Stomach (tissue), 4 donors: ENCODE results near the gene BMP6.

Experiments
- POLR2A ChIP-seq, 4 donors: fragments of 450-650 bp; IDR thresholded peaks; one replicate each; pipeline ENCODE4 v1.6.1; 2016; ENCODE audit warnings: antibody characterized with exemption in 4 of 4, control low read depth in 2 of 4, mild to moderate bottlenecking in 1 of 4, moderate library complexity in 1 of 4
- TF ChIP-seq, protein P1 (sequence below), 7 experiments: fragments of 450-650 bp in 4 of 7; fragments of 200-600 bp in 3 of 7; sonication (generic) in 3 of 7; IDR thresholded peaks; one replicate each; pipeline ENCODE4 v1.5.1; 2016 to 2019; ENCODE audit warnings: antibody characterized with exemption in 7 of 7, control low read depth in 2 of 7, mild to moderate bottlenecking in 1 of 7

- TF ChIP-seq, protein P1, sequence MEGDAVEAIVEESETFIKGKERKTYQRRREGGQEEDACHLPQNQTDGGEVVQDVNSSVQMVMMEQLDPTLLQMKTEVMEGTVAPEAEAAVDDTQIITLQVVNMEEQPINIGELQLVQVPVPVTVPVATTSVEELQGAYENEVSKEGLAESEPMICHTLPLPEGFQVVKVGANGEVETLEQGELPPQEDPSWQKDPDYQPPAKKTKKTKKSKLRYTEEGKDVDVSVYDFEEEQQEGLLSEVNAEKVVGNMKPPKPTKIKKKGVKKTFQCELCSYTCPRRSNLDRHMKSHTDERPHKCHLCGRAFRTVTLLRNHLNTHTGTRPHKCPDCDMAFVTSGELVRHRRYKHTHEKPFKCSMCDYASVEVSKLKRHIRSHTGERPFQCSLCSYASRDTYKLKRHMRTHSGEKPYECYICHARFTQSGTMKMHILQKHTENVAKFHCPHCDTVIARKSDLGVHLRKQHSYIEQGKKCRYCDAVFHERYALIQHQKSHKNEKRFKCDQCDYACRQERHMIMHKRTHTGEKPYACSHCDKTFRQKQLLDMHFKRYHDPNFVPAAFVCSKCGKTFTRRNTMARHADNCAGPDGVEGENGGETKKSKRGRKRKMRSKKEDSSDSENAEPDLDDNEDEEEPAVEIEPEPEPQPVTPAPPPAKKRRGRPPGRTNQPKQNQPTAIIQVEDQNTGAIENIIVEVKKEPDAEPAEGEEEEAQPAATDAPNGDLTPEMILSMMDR (IDR thresholded peaks at IDR 0.05) = no peak
- TF ChIP-seq POLR2A (IDR thresholded peaks at IDR 0.05) = no peak
These were observed 187.0 kb downstream of the BMP6 start for GRCh38 chr6:7912736-7913517.
